Cardiac muscle cell (in vitro differentiated cells and primary cell): Measurements from ENCODE around the gene TPSAB1. TPM values are rescaled to one million over a fixed set of nuclear protein-coding genes. Genes with fewer than 3 reads are reported as not detected.
"Not testable (repeated sequence)": the region's sequence is repeated elsewhere in the genome, so short reads cannot be mapped to it uniquely, and the experiment has no call there.

Source experiments
- DNase-seq, 2 donors: peaks; one replicate each; pipeline versions ENCODE4 v3.0.0 to v3.0.0-alpha.2; 2010 to 2017; ENCODE audit warnings: low read depth in 1 of 2, low spot score in 1 of 2
- H3K27ac ChIP-seq: fragments of 200-600 bp; sonication (generic); 2 replicates; pipeline ENCODE4 v1.5.1; 2016
- H3K27me3 ChIP-seq: fragments of 200-600 bp; sonication (generic); 2 replicates; pipeline ENCODE4 v1.6.0; 2016; ENCODE audit warnings: control low read depth
- H3K36me3 ChIP-seq: fragments of 200-600 bp; sonication (generic); 2 replicates; pipeline ENCODE4 v1.5.1; 2016; ENCODE audit warnings: control low read depth
- H3K4me1 ChIP-seq: fragments of 200-600 bp; sonication (generic); 2 replicates; pipeline ENCODE4 v1.8.1; 2017; ENCODE audit warnings: low read depth, mild to moderate bottlenecking, mixed run types
- H3K4me3 ChIP-seq: fragments of 200-600 bp; sonication (generic); 2 replicates; pipeline ENCODE4 v1.5.1; 2016; ENCODE audit warnings: mild to moderate bottlenecking
- H3K9me3 ChIP-seq: fragments of 200-600 bp; sonication (generic); 2 replicates; pipeline ENCODE4 v1.5.1; 2017; ENCODE audit warnings: low read depth, mild to moderate bottlenecking, control low read depth
- CTCF ChIP-seq: IDR thresholded peaks from 2 replicates; pipeline ENCODE4 v1.5.1; 2012; ENCODE audit warnings: low read depth, mild to moderate bottlenecking, low read length
- polyA plus RNA-seq: library from polyadenylated mRNA; unstranded; fragments of >200 nt; fragmentation: Nextera tagmentation; extraction: Ambion mirVana; gene quantifications from 2 replicates; pipeline ENCODE4 v1.2.1, GENCODE V29; 2016
- total RNA-seq: library from RNA; depleted of rRNA; stranded (reverse); fragments of >200 nt; gene quantifications from 2 replicates; pipeline ENCODE4 v1.2.3, GENCODE V29; 2016

Gene TPSAB1
- total and polyA plus RNA-seq, 2 experiments from 2014 or later, result not detected

GRCh38 chr16:1232049-1232748 is 8.3 kb upstream of the TPSAB1 start:
- DNase-seq, H3K4me1 ChIP-seq, H3K27me3 ChIP-seq, H3K9me3 ChIP-seq, H3K36me3 ChIP-seq, H3K27ac ChIP-seq, H3K4me3 ChIP-seq: not testable (repeated sequence)

DNA sequence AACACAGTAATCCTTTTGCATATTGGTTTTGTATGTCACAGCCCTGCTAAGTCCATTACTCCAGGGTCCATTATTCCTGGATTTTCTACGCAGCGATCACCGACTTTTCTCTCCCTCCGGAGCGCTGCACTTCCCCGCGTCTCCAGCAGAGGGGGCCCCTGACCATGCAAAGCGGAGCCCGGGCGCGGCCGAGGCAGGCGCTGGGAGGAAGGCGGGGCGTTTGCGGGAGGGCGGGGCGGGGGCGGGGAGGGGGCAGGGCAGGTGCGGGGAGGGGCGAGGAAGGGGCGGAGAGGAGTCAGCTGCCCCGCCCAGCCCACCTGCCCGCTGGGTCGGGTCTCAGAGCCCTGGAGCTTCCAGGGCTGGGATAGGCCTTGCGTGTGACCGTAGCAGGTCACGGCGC is 3.8 kb upstream of the TPSAB1 start:
- H3K4me1 ChIP-seq, H3K36me3 ChIP-seq, H3K4me3 ChIP-seq, H3K27ac ChIP-seq, H3K9me3 ChIP-seq, H3K27me3 ChIP-seq, DNase-seq: not testable (repeated sequence)

DNA sequence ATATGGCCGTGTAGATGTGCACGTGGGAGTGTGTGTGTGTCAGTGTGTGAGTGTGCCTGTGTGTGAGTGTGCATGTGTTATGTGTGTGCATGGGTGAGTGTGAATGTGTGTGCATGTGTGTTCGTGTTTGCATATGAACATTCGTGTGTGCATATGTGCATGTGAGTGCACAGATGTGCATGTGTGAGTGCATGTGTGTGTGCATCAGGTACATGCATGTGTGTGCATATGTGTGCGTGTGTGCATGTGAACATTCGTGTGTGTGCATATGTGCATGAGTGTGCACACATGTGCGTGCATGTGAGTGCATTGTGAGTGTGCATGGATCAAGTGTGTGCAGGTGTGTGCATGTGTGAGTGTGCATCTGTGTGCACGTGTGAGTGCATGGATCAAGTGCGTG is 2.5 kb upstream of the TPSAB1 start:
- DNase-seq, result no peak
- no peak overlapping the region for H3K27ac ChIP-seq
- H3K4me1 ChIP-seq, result no peaks in the 10 kb centered on the region
- H3K9me3 ChIP-seq, result no peaks in the 10 kb centered on the region
- no peaks in the 10 kb centered on the region for H3K27me3 ChIP-seq
- no peak overlapping the region for H3K4me3 ChIP-seq
- no peak for TF ChIP-seq CTCF
- no peaks in the 10 kb centered on the region for H3K36me3 ChIP-seq

- not testable (repeated sequence) for H3K4me1 ChIP-seq, H3K4me3 ChIP-seq, H3K27ac ChIP-seq, DNase-seq, H3K36me3 ChIP-seq, H3K9me3 ChIP-seq, H3K27me3 ChIP-seq
Observed at GRCh38 chr16:1238909-1239308, 1.6 kb upstream of the TPSAB1 start.

GRCh38 chr16:1239575-1239974 is 930 bp upstream of the TPSAB1 start:
- H3K4me1 ChIP-seq, H3K4me3 ChIP-seq, H3K9me3 ChIP-seq, H3K36me3 ChIP-seq, H3K27ac ChIP-seq, DNase-seq, H3K27me3 ChIP-seq: not testable (repeated sequence)

GRCh38 chr16:1241081-1241480 is 576 bp downstream of the TPSAB1 start:
- not testable (repeated sequence) for H3K9me3 ChIP-seq, DNase-seq, H3K27ac ChIP-seq, H3K27me3 ChIP-seq, H3K36me3 ChIP-seq, H3K4me3 ChIP-seq, H3K4me1 ChIP-seq

DNA sequence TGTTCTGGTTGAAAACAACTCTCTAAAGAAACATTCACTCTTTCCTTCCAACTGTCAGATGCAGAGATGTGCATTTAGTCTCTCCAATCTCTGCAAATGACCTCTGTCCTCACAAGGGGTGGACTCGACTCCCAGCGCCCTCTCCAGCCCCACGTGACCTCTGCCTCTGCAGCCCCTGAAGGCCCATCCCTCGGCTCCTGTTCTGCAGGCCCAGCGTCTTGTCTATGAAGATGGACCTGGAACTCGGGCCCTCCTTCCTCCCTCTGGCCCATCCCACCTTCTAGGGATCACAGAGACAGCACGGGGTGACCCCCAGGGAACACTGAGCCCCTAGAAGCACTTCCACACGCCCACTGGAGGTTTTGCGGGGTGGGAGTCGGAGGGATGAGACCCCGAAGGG is 2.9 kb downstream of the TPSAB1 start:
- not testable (repeated sequence) for H3K4me1 ChIP-seq, H3K36me3 ChIP-seq, H3K4me3 ChIP-seq, H3K9me3 ChIP-seq, H3K27me3 ChIP-seq, H3K27ac ChIP-seq, DNase-seq

DNA sequence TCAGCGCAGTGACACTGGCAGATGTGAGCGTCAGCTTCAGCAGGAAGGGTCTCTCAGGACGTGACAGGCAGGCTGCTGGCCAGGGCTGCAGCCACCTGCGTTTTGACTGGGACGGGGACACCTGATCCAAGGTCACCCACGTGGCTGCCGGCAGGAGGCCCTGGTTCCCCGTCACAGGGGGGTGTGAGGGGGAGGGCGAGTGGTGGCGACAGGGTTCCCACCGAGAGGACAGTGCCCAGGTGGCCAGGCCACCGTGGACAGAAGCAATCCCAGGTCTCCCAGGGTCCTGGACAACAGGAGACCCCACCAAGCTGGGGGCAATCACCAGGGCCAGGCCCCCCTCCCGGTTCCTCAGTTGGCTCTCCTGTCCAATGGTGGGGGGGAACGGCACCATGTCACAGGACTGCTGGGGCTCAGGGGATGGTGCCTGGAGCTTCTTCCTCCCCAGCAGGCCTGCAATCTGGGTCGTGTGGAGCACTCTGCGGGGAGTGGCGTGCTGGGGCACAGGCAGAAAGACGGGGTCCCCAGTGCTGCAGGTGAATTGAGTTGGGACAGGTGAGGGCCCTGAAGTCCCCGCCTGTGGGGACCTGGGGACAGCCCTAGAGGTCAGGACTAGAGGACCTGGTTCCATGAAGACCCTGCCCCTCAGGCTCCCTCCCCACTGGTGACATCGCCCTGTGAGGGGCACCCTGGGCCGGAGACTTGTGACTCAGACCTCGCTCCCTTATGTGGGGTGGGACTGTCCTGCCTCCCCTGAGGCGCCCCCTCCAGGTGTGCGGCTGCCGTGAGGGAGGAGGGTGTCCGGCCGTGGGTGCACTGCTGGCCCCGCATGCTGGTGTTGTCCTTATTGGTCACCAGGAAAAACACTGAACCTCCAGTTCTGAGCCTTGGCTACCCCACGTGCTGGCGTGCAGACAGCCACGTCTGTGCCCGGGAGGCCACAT is 3.7 kb downstream of the TPSAB1 start:
- not testable (repeated sequence) for H3K4me3 ChIP-seq, DNase-seq, H3K27ac ChIP-seq, H3K9me3 ChIP-seq, H3K27me3 ChIP-seq, H3K36me3 ChIP-seq, H3K4me1 ChIP-seq

GRCh38 chr16:1244881-1245280 is 4.4 kb downstream of the TPSAB1 start:
- H3K36me3 ChIP-seq, result no peaks in the 10 kb centered on the region
- H3K9me3 ChIP-seq, result no peaks in the 10 kb centered on the region
- no peak overlapping the region for H3K27ac ChIP-seq
- H3K27me3 ChIP-seq, result no peaks in the 10 kb centered on the region
- DNase-seq, result no peak
- TF ChIP-seq CTCF, result no peak
- H3K4me3 ChIP-seq, result no peak overlapping the region
- no peaks in the 10 kb centered on the region for H3K4me1 ChIP-seq
